ENCODE data around the gene ADAMTS19. TPM values are rescaled to one million over a fixed set of nuclear protein-coding genes. Genes with fewer than 3 reads are reported as not detected.

ADAMTS19 gene
- total and polyA plus RNA-seq, 2 of the 8 experiments (the other 6 are each of a cell fraction or from before 2014, with no cell fraction given) = 17.3 to 28.8 TPM

DNA sequence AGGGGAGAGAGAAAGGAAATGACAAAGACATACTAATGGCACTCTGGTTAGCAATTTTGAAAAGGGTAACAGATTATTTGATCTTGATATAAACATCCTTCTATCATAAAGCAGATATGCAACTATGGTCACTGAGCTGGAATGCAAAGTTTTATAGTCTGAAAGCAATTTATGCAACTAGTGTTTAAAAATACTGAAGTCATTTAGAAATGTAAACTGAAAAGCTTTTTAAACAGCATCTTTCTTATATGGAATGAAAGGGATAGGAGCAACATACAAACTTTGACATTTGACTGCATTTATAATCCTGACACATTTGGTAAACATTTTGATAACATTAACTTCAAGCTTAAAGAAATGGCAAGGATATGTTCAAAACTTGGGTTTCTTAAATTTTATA is 28.7 kb upstream of the ADAMTS19 start (continued):
- TF ChIP-seq EZH2 (IDR thresholded peaks at IDR 0.05; ENCODE audit: low read depth, low read length, severe bottlenecking) (no peak), RXRA (IDR thresholded peaks at IDR 0.05; ENCODE audit: insufficient read depth, low read depth, low read length) (no peak)
